ENCODE data around the gene TNNT1. TPM values are rescaled to one million over a fixed set of nuclear protein-coding genes. Genes with fewer than 3 reads are reported as not detected.
A peak's percentile ranks its signal among the peaks of the same experiment; 100 is the strongest.

Gene TNNT1
- polyA plus RNA-seq, 2 of the 4 experiments (the other 2 are of a cell fraction) = 140 to 155 TPM

DNA sequence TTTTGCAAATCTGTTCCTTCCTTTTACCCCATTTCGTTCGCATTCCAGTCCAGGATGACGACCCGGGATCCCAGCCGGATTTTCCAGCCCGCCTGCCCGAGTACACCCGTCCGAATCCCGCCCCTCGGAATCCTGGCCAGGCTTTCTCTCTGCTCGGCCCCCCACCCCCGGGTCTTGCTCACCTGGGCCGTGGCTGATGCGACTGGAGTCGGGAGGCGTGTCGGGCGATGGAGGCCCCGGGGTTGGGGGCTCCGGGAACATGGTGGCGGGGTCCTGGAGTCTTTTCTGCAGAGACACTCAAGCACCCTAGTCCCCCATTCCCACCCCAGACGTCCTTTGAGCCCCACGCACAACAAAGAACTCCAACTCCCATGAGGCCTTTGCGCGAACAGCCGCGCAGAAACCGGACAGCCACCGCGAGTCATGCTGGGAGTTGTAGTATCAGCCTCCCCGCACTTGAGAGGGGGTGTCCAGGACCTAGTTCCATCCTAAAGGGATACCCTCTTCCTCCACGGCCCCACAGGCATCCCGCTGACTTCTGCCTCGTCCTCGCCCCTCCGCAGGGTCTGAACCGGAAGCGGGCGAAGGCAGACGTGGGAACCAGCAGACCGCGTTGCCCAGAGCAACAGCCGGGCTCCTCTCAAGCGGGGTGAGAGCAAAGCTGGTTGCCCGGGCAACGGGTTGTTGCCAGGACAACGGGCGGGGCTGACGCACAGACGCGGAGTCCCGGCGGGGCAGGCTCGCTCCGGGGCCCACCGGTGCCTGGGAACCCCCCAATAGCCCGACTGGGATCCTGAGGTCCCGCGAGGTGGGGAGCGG, 30.0 kb upstream of the TNNT1 start:
- WGBS (ENCODE audit: missing lambda C conversion rate) = 9% methylated on average over 51 of the region's 61 CpGs
- ChIA-PET CTCF (interaction anchor here (1.0 to 10.0 kb wide), 8 partner anchors 10 to 452 kb away, joined by 3 to 64 read pairs (median 3); partner anchors contain the start of genes DNAAF3 and TMEM238), POLR2A (interaction anchor here (1.0 to 1.8 kb wide), 3 partner anchors 10 to 228 kb away, joined by 3 to 7 read pairs (median 5); partner anchors contain the start of genes PPP6R1 and UBE2S)
- H3K4me2 ChIP-seq = peak overlapping the region; percentile 75
- H3K9me3 ChIP-seq = no peaks in the 10 kb centered on the region
- ATAC-seq (peak; percentile 74 to 80), DNase-seq (ENCODE audit: low read depth in 1 of 2, low spot score in 1 of 2) (peak; percentile 91), FAIRE-seq (no peak)
- TF ChIP-seq CBX2 (IDR thresholded peaks at IDR 0.05; ENCODE audit: borderline replicate concordance, low read depth) = no peak
- TF ChIP-seq RFX5 (IDR thresholded peaks at IDR 0.05) = peak; percentile 32; the same call in 1 of the 2 replicates
- no peak for TF ChIP-seq FOSL2 (IDR thresholded peaks at IDR 0.05)
- TF ChIP-seq FOSL2 (CRISPR knock-in tag; IDR thresholded peaks at IDR 0.05) = peak; percentile 12; the same call in 1 of the 2 replicates
- TF ChIP-seq HOXB13 (CRISPR knock-in tag; IDR thresholded peaks at IDR 0.05; ENCODE audit: low read depth) = no peak
- TF ChIP-seq, protein P1, sequence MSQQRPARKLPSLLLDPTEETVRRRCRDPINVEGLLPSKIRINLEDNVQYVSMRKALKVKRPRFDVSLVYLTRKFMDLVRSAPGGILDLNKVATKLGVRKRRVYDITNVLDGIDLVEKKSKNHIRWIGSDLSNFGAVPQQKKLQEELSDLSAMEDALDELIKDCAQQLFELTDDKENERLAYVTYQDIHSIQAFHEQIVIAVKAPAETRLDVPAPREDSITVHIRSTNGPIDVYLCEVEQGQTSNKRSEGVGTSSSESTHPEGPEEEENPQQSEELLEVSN (IDR thresholded peaks at IDR 0.05; ENCODE audit: borderline replicate concordance, low read depth) = 0 out of 2 replicates have a peak, but pooled peaks have one; percentile 31
- no peak overlapping the region; a peak in 1 of 6 replicates for H3K27ac ChIP-seq
- peaks cover 17% of the 10 kb centered on the region for H3K4me1 ChIP-seq
- H3K4me3 ChIP-seq = peak overlapping the region; percentile 26

DNA sequence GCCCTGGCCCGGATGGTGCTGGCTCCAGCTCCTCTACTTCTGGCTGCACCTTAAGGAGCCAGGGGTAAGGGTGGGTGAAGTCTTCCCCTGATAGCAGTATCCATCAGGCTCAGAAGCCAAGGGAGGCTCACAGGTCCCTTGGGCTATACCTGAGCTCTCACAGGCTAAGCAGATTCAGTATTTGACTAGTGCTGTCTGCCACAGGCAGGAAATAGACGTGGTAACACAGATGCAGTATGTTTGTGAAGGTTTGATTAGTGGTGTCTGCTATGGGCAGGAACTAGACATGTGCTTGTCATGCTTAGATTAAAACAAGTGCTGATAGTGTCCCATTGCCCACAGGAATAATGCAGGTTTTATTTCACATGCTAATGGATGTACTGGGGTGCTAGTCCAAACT, 27.1 kb upstream of the TNNT1 start:
- peak in 1 of 2 experiments; percentile 53 for DNase-seq (ENCODE audit: low read depth in 1 of 2, low spot score in 1 of 2)
- H3K27ac ChIP-seq = no peak overlapping the region
- no peak overlapping the region for H3K4me2 ChIP-seq
- POLR2A ChIA-PET = interaction anchor here (0.9 to 1.7 kb wide), 2 partner anchors 83 to 207 kb away, joined by 3 to 4 read pairs; partner anchors contain the start of gene PPP6R1
- H3K4me1 ChIP-seq = peaks cover 25% of the 10 kb centered on the region
- CTCF ChIA-PET = interaction anchor here (0.8 to 10.0 kb wide), 7 partner anchors 10 to 328 kb away, joined by 3 to 64 read pairs (median 5); partner anchors contain the start of gene DNAAF3
- no peak overlapping the region for H3K4me3 ChIP-seq
- no peaks in the 10 kb centered on the region for H3K9me3 ChIP-seq
- 8% methylated on average over 2 of the region's 2 CpGs for WGBS (ENCODE audit: missing lambda C conversion rate)
- ATAC-seq = no peak
- 0 out of 5 replicates have a peak, but pooled peaks of 1 of the 2 experiments have one; percentile 10 for TF ChIP-seq RAD21 (conservative IDR thresholded peaks at IDR 0.05 in 1 of 2, IDR thresholded peaks at IDR 0.05 in 1 of 2)
- TF ChIP-seq, protein P2, sequence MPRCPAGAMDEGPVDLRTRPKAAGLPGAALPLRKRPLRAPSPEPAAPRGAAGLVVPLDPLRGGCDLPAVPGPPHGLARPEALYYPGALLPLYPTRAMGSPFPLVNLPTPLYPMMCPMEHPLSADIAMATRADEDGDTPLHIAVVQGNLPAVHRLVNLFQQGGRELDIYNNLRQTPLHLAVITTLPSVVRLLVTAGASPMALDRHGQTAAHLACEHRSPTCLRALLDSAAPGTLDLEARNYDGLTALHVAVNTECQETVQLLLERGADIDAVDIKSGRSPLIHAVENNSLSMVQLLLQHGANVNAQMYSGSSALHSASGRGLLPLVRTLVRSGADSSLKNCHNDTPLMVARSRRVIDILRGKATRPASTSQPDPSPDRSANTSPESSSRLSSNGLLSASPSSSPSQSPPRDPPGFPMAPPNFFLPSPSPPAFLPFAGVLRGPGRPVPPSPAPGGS (IDR thresholded peaks at IDR 0.05) = no peak
- FAIRE-seq = no peak

DNA sequence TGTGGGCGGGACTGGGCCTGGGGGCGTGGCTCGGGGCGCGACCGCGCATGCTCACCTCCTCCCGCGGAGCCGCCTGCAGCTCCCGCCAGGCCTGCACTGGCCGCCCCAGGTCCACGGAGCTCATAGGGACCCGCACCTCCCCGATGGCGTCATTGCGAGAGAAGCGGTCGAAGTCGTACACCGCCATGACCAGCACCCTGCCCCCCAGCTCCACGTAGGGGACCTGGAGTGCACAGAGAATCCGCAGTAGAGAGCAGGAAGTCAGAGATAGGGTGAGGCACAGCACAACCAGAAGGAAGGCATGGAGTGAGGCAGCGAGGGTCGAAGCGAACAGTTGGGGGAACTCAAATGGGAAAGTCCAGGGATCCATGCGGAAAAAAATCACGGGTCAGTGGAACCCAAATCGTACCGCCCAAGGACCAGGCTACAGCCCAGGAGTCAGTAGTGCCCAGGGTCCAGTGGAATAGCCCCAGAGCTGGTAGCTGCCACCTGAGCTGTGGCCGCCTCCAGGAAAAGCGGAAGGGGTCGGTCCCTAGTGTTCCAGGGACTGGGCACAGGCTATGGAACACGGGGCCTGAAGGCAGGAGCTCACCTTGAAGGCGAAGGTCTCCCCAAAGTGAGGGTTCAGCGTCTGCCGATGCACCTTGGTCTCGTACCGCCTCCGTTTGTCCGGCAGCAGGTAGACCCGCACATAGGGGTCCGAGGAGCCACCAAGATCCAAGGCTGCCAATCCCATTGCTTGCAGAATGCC, 26.3 kb upstream of the TNNT1 start:
- Histone ChIP-seq H3K4me3 (no peak overlapping the region), H3K27ac (no peak overlapping the region), H3K4me2 (no peak overlapping the region), H3K4me1 (peaks cover 25% of the 10 kb centered on the region), H3K9me3 (no peaks in the 10 kb centered on the region)
- DNase-seq (ENCODE audit: low read depth in 1 of 2, low spot score in 1 of 2) (no peak), FAIRE-seq (no peak), ATAC-seq (no peak)
- ChIA-PET POLR2A (interaction anchor here (0.9 to 1.7 kb wide), 3 partner anchors 18 to 208 kb away, joined by 3 to 4 read pairs (median 3); partner anchors contain the start of gene PPP6R1), CTCF (interaction anchor here (0.8 to 10.0 kb wide), 11 partner anchors 8 to 329 kb away, joined by 3 to 64 read pairs (median 5); partner anchors contain the start of gene DNAAF3)
- TF ChIP-seq CBX8 (IDR thresholded peaks at IDR 0.05) (no peak), EHMT2 (IDR thresholded peaks at IDR 0.05; ENCODE audit: low read depth) (no peak), KDM5A (IDR thresholded peaks at IDR 0.05) (no peak), FOXS1 (CRISPR knock-in tag; IDR thresholded peaks at IDR 0.05) (no peak), HOXB13 (CRISPR knock-in tag; IDR thresholded peaks at IDR 0.05; ENCODE audit: low read depth) (no peak), KDM1A (IDR thresholded peaks at IDR 0.05; ENCODE audit: low read depth) (no peak), CBX2 (IDR thresholded peaks at IDR 0.05; ENCODE audit: borderline replicate concordance, low read depth) (no peak), JUN (IDR thresholded peaks at IDR 0.05) (no peak), RFX5 (IDR thresholded peaks at IDR 0.05) (no peak), RNF2 (IDR thresholded peaks at IDR 0.05; ENCODE audit: borderline replicate concordance, low read depth) (no peak), JUNB (IDR thresholded peaks at IDR 0.05) (no peak), TP53 (CRISPR knock-in tag; IDR thresholded peaks at IDR 0.05) (no peak), MAFK (IDR thresholded peaks at IDR 0.05; ENCODE audit: partially characterized antibody) (no peak), POLR2AphosphoS2 (conservative IDR thresholded peaks at IDR 0.05; ENCODE audit: low read length) (no peak)
- TF ChIP-seq, protein P3, sequence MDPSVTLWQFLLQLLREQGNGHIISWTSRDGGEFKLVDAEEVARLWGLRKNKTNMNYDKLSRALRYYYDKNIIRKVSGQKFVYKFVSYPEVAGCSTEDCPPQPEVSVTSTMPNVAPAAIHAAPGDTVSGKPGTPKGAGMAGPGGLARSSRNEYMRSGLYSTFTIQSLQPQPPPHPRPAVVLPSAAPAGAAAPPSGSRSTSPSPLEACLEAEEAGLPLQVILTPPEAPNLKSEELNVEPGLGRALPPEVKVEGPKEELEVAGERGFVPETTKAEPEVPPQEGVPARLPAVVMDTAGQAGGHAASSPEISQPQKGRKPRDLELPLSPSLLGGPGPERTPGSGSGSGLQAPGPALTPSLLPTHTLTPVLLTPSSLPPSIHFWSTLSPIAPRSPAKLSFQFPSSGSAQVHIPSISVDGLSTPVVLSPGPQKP (IDR thresholded peaks at IDR 0.05; ENCODE audit: low read depth, low read length) = no peak
- TF ChIP-seq, protein P4, sequence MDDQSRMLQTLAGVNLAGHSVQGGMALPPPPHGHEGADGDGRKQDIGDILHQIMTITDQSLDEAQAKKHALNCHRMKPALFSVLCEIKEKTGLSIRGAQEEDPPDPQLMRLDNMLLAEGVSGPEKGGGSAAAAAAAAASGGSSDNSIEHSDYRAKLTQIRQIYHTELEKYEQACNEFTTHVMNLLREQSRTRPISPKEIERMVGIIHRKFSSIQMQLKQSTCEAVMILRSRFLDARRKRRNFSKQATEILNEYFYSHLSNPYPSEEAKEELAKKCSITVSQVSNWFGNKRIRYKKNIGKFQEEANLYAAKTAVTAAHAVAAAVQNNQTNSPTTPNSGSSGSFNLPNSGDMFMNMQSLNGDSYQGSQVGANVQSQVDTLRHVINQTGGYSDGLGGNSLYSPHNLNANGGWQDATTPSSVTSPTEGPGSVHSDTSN (IDR thresholded peaks at IDR 0.05) = no peak
- 70% methylated on average over 42 of the region's 43 CpGs for WGBS (ENCODE audit: missing lambda C conversion rate)

All from A549 (cell line).